B cell (primary cell): ENCODE data around the gene PHF21B.

Source experiments
- CTCF ChIP-seq: fragments of 200-600 bp; IDR thresholded peaks from one replicate; pipeline ENCODE4 v1.8.0; 2022; ENCODE audit warnings: antibody characterized with exemption, mild to moderate bottlenecking
- EZH2 ChIP-seq: IDR thresholded peaks from 2 replicates; pipeline ENCODE4 v1.6.1; 2012; ENCODE audit warnings: borderline replicate concordance, low read depth, mild to moderate bottlenecking, moderate library complexity, low read length; ENCODE audit not compliant: insufficient read depth, poor library complexity, severe bottlenecking

DNA sequence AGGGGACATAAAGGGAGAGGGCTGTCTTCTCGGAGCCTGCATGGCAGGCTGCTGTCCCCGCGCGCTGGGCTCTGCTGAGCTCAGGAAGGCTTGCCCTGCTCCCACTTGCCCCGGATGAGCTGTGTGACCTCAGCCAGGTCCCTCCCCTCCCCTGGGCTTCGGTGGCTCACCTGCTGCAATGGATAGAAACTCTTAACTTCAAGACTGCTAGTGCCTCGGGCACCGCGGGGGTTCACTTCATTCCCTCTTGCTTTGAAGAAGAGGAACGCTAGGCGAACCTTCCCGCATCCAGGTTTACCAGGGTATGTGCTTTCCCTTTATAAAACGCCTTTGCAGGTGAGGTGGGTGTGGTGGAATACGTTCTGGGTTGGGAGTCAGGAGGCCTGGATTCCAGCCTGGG lies 115.0 kb downstream of the PHF21B start:
- TF ChIP-seq CTCF: no peak
- TF ChIP-seq EZH2: no peak
